GF-D8 (cell line): Measurements from ENCODE around the gene CPXCR1.
"Not testable (repeated sequence)": the region's sequence is repeated elsewhere in the genome, so short reads cannot be mapped to it uniquely, and the experiment has no call there.

Source experiments
- DNase-seq: peaks from one replicate; lab custom pipeline; 2025; lab: John Stamatoyannopoulos, UW

Gene CPXCR1

GRCh38 chrX:88746925-88747324 lies at the start of gene CPXCR1:
Gene CPXCR1, plus strand, starts transcription at chrX:88747225. Its CDS starts 6,190 bp downstream, at chrX:88753415.
- no peak for DNase-seq

- DNase-seq: no peak
Measured at GRCh38 chrX:88735835-88736234, 11.2 kb upstream of the CPXCR1 start.

- not testable (repeated sequence) for DNase-seq
Measured at GRCh38 chrX:88746215-88746614, 810 bp upstream of the CPXCR1 start.

DNA sequence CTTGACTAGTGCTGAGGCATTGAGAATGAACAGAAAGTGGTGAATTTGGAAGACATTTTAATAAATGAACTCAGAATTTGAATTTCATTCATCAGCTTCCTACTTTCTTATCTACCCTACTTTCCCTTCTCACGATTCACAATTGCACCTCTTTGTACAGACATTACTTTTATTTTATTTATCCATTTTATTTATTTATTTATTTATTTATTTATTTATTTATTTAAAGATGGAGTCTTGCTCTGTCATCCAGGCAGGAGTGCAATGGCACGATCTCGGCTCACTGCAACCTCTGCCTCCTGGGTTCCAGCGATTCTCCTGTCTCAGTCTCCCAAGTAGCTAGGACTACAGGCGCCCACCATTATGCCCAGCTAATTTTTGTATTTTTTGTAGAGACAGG lies 5.3 kb downstream of the CPXCR1 start:
- DNase-seq: not testable (repeated sequence)

DNA sequence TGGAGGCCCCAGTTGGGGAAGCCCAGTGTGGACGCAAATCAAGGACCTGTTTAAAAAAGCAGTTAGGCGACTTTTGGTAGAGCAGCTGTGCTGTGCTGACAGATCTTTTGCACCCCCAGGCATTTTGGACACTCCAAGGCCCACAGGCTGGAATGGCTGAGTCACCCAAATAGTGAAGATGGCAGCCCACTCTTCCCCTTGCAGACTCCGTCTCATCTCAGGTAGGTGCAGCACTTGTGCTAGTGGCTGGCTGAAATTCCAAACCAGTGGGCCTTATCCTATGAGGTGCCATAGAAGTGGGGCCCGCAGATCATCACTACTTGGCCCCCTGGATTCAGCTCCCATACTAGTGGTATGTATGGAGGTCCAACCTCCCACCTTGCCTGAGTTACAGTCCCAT lies 42.8 kb downstream of the CPXCR1 start:
- DNase-seq: no peak
